OCI-LY7 (cell line): ENCODE results near the gene HACL1.

Source experiments
- CTCF ChIP-seq: fragments of 200-600 bp; sonication (generic); conservative IDR thresholded peaks from 2 replicates; pipeline ENCODE4 v1.5.1; 2014; ENCODE audit warnings: mild to moderate bottlenecking, antibody characterized with exemption, low read length, moderate library complexity, mixed read lengths
- EZH2phosphoT487 ChIP-seq: fragments of 200-600 bp; sonication (generic); IDR thresholded peaks from 2 replicates; pipeline ENCODE4 v1.6.1; 2018; ENCODE audit warnings: low read depth, borderline replicate concordance, mild to moderate bottlenecking, mixed run types, antibody characterized with exemption, low read length, moderate library complexity, mixed read lengths

- TF ChIP-seq CTCF (no peak), EZH2phosphoT487 (no peak)
Measured at GRCh38 chr3:15551902-15552301, 49.5 kb downstream of the HACL1 start.
